Measurements from ENCODE around the gene FBXL5.

The FBXL5 gene

GRCh38 chr4:15557786-15558550, 97.2 kb downstream of the FBXL5 start:
- no peak overlapping the region for H3K4me3 ChIP-seq (replicated peaks; ENCODE audit: low read depth, low read length)
- no peak for TF ChIP-seq CTCF (IDR thresholded peaks at IDR 0.05; ENCODE audit: low read length, missing control alignments)
- DNase-seq (ENCODE audit: low read depth), result no peak

- no peak for TF ChIP-seq CTCF (IDR thresholded peaks at IDR 0.05; ENCODE audit: low read length, missing control alignments)
- no peak for DNase-seq (ENCODE audit: low read depth)
- H3K4me3 ChIP-seq (replicated peaks; ENCODE audit: low read depth, low read length), result no peak overlapping the region
Measured at GRCh38 chr4:15556511-15557092, 98.6 kb downstream of the FBXL5 start.
